Keratinocyte (primary cell): ENCODE data around the gene CELF2. TPM values are rescaled to one million over a fixed set of nuclear protein-coding genes. Genes with fewer than 3 reads are reported as not detected.

Experiments
- DNase-seq: peaks from one replicate; pipeline ENCODE4 v3.0.0-alpha.2; 2011; ENCODE audit warnings: low read depth, missing footprints, low spot score
- FAIRE-seq: peaks from 2 replicates; lab custom pipeline; 2011; peaks lifted over from hg19 to GRCh38; lab: Jason Lieb, UNC
- H2AFZ ChIP-seq: 2 replicates; pipeline ENCODE4 v1.6.0; 2012; ENCODE audit warnings: low read length, control low read depth, inconsistent platforms; ENCODE audit not compliant: control insufficient read depth
- H3K27ac ChIP-seq: 2 replicates; pipeline ENCODE4 v1.5.1; 2011; ENCODE audit warnings: low read length; ENCODE audit not compliant: control insufficient read depth, insufficient read depth
- H3K27me3 ChIP-seq: 3 replicates; pipeline ENCODE4 v1.6.0; 2011; ENCODE audit warnings: low read length; ENCODE audit not compliant: control insufficient read depth, insufficient read depth; ENCODE audit errors: extremely low read depth
- H3K36me3 ChIP-seq, 2 experiments: 2 replicates in 1 of 2; 3 replicates in 1 of 2; pipeline ENCODE4 v1.5.1; 2011; ENCODE audit warnings: low read length in 2 of 2, mild to moderate bottlenecking in 1 of 2; ENCODE audit not compliant: control insufficient read depth in 2 of 2, insufficient read depth in 2 of 2; ENCODE audit errors: extremely low read depth in 1 of 2
- H3K4me1 ChIP-seq: 3 replicates; pipeline ENCODE4 v1.5.1; 2011; ENCODE audit warnings: low read length; ENCODE audit not compliant: control insufficient read depth, insufficient read depth; ENCODE audit errors: extremely low read depth
- H3K4me2 ChIP-seq: 3 replicates; pipeline ENCODE4 v1.6.0; 2011; ENCODE audit warnings: low read depth, low read length; ENCODE audit not compliant: control insufficient read depth, insufficient read depth; ENCODE audit errors: extremely low read depth
- H3K4me3 ChIP-seq, 3 experiments: fragments of 200-600 bp in 1 of 3; sonication (generic) in 1 of 3; 2 replicates in 2 of 3; 3 replicates in 1 of 3; pipeline ENCODE4 v1.5.1; 2011 to 2016; ENCODE audit warnings: low read length in 3 of 3, mild to moderate bottlenecking in 3 of 3, control low read depth in 2 of 3, inconsistent platforms in 1 of 3, low read depth in 1 of 3, mixed read lengths in 1 of 3, mixed run types in 1 of 3, moderate library complexity in 1 of 3; ENCODE audit not compliant: control insufficient read depth in 2 of 3, insufficient read depth in 2 of 3; ENCODE audit errors: extremely low read depth in 1 of 3
- H3K79me2 ChIP-seq: 2 replicates; pipeline ENCODE4 v1.6.0; 2012; ENCODE audit warnings: low read length; ENCODE audit not compliant: control insufficient read depth, insufficient read depth
- H3K9ac ChIP-seq: 3 replicates; pipeline ENCODE4 v1.6.0; 2011; ENCODE audit warnings: low read length; ENCODE audit not compliant: control insufficient read depth, insufficient read depth; ENCODE audit errors: extremely low read depth
- H3K9me1 ChIP-seq: 3 replicates; pipeline ENCODE4 v1.6.0; 2011; ENCODE audit warnings: low read length; ENCODE audit not compliant: control insufficient read depth, insufficient read depth; ENCODE audit errors: extremely low read depth
- H3K9me3 ChIP-seq: 2 replicates; pipeline ENCODE4 v1.5.1; 2012; ENCODE audit warnings: low read depth, low read length; ENCODE audit not compliant: control insufficient read depth
- H4K20me1 ChIP-seq: 3 replicates; pipeline ENCODE4 v1.6.0; 2011; ENCODE audit warnings: low read length; ENCODE audit not compliant: control insufficient read depth, insufficient read depth; ENCODE audit errors: extremely low read depth
- CTCF ChIP-seq, 3 experiments: IDR thresholded peaks in 1 of 3; conservative IDR thresholded peaks in 1 of 3; optimal IDR thresholded peaks in 1 of 3; 2 replicates in 2 of 3; 3 replicates in 1 of 3; pipeline versions ENCODE3 to v1.5.1; 2011; ENCODE audit warnings: low read length in 3 of 3, mild to moderate bottlenecking in 3 of 3, moderate library complexity in 2 of 3, control low read depth in 1 of 3, inconsistent platforms in 1 of 3; ENCODE audit not compliant: insufficient read depth in 2 of 3; ENCODE audit errors: extremely low read depth in 1 of 3
- EZH2 ChIP-seq: IDR thresholded peaks from one replicate; pipeline ENCODE4 v1.6.1; 2012; ENCODE audit warnings: inconsistent platforms, mild to moderate bottlenecking, low read length, moderate library complexity
- dilution Hi-C: fragments of 300-500 bp; cut with MboI; formaldehyde crosslinking; loops from one replicate; pipeline ENCODE4 v1.7.0; 2020; ENCODE audit warnings: low sequenced_read_pairs; ENCODE audit not compliant: extremely low pct_ligation_motif_present
- polyA plus RNA-seq, 5 experiments: library from polyadenylated mRNA; depleted of rRNA in 3 of 5; stranded (reverse) in 3 of 5; stranded (forward) in 1 of 5; unstranded in 1 of 5; fragments of >200 nt; gene quantifications; 1 replicate in 1 of 5; 2 replicates in 3 of 5; 3 replicates in 1 of 5; pipeline versions ENCODE4 v1.2.1 to v1.2.3, GENCODE V29; 2011 to 2012; ENCODE audit warnings: missing spikeins in 2 of 5, low read depth in 1 of 5, low replicate concordance in 1 of 5

Gene CELF2
- polyA plus RNA-seq, 1 donor (not counting 4 experiments of a cell fraction or from before 2014, with no cell fraction given) = 9.8 TPM

GRCh38 chr10:11068861-11069633 is 51.4 kb downstream of the CELF2 start:
- no peaks in the 10 kb centered on the region for H3K4me1 ChIP-seq
- H4K20me1 ChIP-seq = no peaks in the 10 kb centered on the region
- no peaks in the 10 kb centered on the region for H3K9me1 ChIP-seq
- no peak overlapping the region for H3K27ac ChIP-seq
- no peaks in the 10 kb centered on the region for H3K36me3 ChIP-seq
- dilution Hi-C loops = no loop called here
- no peaks in the 10 kb centered on the region for H3K79me2 ChIP-seq
- H3K4me3 ChIP-seq = no peak overlapping the region
- DNase-seq (no peak), FAIRE-seq (no peak)
- TF ChIP-seq EZH2 (no peak), CTCF (optimal IDR thresholded peaks at IDR 0.05 in 1 of 3, IDR thresholded peaks at IDR 0.05 in 1 of 3, conservative IDR thresholded peaks at IDR 0.05 in 1 of 3; ENCODE audit: extremely low read depth in 1 of 3, insufficient read depth in 2 of 3, low read length in 3 of 3) (no peak)
- no peak overlapping the region for H3K4me2 ChIP-seq
- no peak overlapping the region for H3K9ac ChIP-seq
- no peak overlapping the region for H2AFZ ChIP-seq
- no peaks in the 10 kb centered on the region for H3K27me3 ChIP-seq
- no peaks in the 10 kb centered on the region for H3K9me3 ChIP-seq

- DNase-seq = no peak
- H3K27ac ChIP-seq = no peak overlapping the region
- dilution Hi-C loops = no loop called here
- no peak overlapping the region for H3K4me3 ChIP-seq
- TF ChIP-seq CTCF (optimal IDR thresholded peaks at IDR 0.05 in 1 of 3, IDR thresholded peaks at IDR 0.05 in 1 of 3, conservative IDR thresholded peaks at IDR 0.05 in 1 of 3; ENCODE audit: extremely low read depth in 1 of 3, insufficient read depth in 2 of 3, low read length in 3 of 3) (no peak), EZH2 (no peak)
- H3K4me2 ChIP-seq = no peak overlapping the region
- H3K9ac ChIP-seq = no peak overlapping the region
- no peak overlapping the region for H2AFZ ChIP-seq
- no peaks in the 10 kb centered on the region for H3K79me2 ChIP-seq
- H3K4me1 ChIP-seq = no peaks in the 10 kb centered on the region
- H4K20me1 ChIP-seq = no peaks in the 10 kb centered on the region
- H3K9me1 ChIP-seq = no peaks in the 10 kb centered on the region
- no peaks in the 10 kb centered on the region for H3K36me3 ChIP-seq
- no peak for FAIRE-seq
- H3K9me3 ChIP-seq = no peaks in the 10 kb centered on the region
- no peaks in the 10 kb centered on the region for H3K27me3 ChIP-seq
Observed at GRCh38 chr10:11073410-11073809, 55.7 kb downstream of the CELF2 start.
